Measurements from ENCODE around the gene NR2F1-AS1. TPM values are rescaled to one million over a fixed set of nuclear protein-coding genes. Genes with fewer than 3 reads are reported as not detected.
"Not testable (repeated sequence)": the region's sequence is repeated elsewhere in the genome, so short reads cannot be mapped to it uniquely, and the experiment has no call there.

The NR2F1-AS1 gene
- total RNA-seq, 2 experiments from 2014 or later: not detected

GRCh38 chr5:93572101-93572607 lies 8.9 kb downstream of the NR2F1-AS1 start:
- DNase-seq: no peak
- ATAC-seq (ENCODE audit: low read depth): no peak
- Mint-ChIP-seq H3K4me1 (peaks cover 11% of the 10 kb centered on the region), H3K27me3 (peaks cover 88% of the 10 kb centered on the region), H3K27ac (no peak overlapping the region), H3K4me3 (peak overlapping the region; percentile 39), H3K9me3 (no peaks in the 10 kb centered on the region), H3K36me3 (peaks cover 1% of the 10 kb centered on the region)
- POLR2A ChIA-PET: interaction anchor here (1.0 kb wide), 1 partner anchor 29 kb away, joined by 3 read pairs; no protein-coding TSS in a partner anchor

- H3K27ac Mint-ChIP-seq: peak overlapping the region; percentile 40
- H3K4me1 Mint-ChIP-seq: peaks cover 11% of the 10 kb centered on the region
- POLR2A ChIA-PET: interaction anchor here (1.0 kb wide), 1 partner anchor 30 kb away, joined by 3 read pairs; no protein-coding TSS in a partner anchor
- H3K4me3 Mint-ChIP-seq: peak overlapping the region; percentile 39
- no peak for ATAC-seq (ENCODE audit: low read depth)
- H3K36me3 Mint-ChIP-seq: peaks cover 1% of the 10 kb centered on the region
- H3K27me3 Mint-ChIP-seq: peaks cover 87% of the 10 kb centered on the region
- DNase-seq: no peak
- H3K9me3 Mint-ChIP-seq: no peaks in the 10 kb centered on the region
These were observed 9.7 kb downstream of the NR2F1-AS1 start for GRCh38 chr5:93571114-93571949.

DNA sequence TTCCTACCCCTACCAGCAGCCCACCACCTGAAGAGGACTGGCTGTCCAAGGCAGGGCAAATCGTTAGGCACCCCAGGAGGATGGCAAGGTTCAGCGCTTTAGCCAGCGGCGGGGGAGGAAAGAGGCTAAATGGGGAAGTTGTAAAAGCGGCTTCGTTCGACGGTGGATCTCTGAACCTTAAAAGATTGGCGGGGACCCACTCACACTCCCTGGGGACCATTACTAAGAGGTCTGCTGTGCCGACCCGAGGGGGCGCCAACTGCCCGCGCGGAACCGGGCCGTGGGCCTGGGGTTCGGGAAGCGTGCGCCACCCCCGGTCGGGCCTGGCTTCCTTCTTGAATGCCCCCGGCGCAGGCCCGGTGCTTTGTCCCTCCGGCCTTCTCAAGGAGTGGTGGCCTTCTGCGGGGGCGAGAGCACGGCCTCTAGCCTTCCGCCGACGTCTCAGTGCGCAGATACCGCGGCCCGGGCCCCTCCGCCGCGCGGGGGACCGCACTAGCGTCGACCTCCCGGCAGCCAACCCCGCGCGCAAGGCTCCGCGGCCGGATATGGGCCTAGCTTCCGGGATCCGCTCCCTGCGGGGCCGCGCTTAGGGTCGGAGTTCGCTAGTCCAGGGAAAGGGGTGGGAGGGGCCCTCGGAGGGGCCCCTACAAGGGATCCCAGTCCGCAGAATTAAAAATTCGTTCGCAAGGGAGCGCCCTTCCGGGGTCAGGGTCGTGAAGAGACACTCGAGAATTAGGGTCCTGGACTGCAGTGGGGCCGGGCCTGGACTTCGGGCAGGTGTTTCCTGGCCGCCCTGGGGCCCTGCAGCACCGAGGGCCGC lies 10.5 kb downstream of the NR2F1-AS1 start:
- H3K27ac Mint-ChIP-seq: no peak overlapping the region
- POLR2A ChIA-PET: no interaction called here
- H3K4me3 Mint-ChIP-seq: peak overlapping the region; percentile 30
- DNase-seq (no peak), ATAC-seq (ENCODE audit: low read depth) (peak; percentile 66)
- peaks cover 1% of the 10 kb centered on the region for H3K36me3 Mint-ChIP-seq
- H3K27me3 Mint-ChIP-seq: peaks cover 82% of the 10 kb centered on the region
- peaks cover 11% of the 10 kb centered on the region for H3K4me1 Mint-ChIP-seq
- H3K9me3 Mint-ChIP-seq: no peaks in the 10 kb centered on the region

DNA sequence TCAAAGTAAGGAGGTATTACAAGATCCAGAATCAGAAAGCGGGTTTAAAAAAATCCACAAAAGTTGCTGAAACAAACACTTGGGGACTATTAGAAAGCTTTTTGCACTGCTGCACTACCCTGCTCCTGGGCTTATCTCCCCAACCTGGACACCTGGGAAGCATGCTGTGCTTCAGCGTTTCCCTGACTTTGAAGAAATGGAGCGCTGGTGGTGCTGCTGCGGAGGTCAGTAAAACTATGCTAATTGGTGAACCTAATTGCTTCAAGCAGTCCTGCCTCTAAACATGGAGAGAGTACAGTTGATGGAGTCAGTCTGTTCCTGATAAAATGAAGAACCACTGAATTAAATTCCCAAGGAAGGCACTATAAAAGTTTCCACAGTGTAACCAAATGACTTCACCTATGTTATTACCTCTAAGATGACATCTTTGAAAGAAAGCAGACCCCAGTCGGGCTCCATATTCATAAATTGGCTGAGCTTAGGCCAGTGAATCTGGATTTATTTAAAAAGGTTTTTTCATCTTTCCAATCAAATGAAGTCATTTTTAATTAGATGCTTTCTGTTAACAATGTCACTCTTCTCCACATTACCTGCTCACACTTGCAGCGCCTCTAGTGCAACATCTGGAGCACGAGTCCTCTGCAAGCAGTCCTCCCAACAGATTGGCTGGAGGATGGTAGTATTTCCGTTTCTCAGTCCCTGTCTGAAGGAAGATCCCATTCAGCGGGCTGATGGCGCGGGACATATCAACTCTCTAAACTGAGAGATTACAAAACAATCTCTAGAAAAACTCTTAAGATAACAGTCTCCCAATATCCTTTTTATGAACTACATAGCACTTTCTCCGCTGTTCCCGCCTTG lies 11.5 kb downstream of the NR2F1-AS1 start:
- POLR2A ChIA-PET: no interaction called here
- H3K4me1 Mint-ChIP-seq: peaks cover 11% of the 10 kb centered on the region
- no peak overlapping the region for H3K27ac Mint-ChIP-seq
- H3K4me3 Mint-ChIP-seq: no peak overlapping the region
- ATAC-seq (ENCODE audit: low read depth) (no peak), DNase-seq (no peak)
- H3K9me3 Mint-ChIP-seq: no peaks in the 10 kb centered on the region
- H3K36me3 Mint-ChIP-seq: peaks cover 1% of the 10 kb centered on the region
- peaks cover 72% of the 10 kb centered on the region for H3K27me3 Mint-ChIP-seq

GRCh38 chr5:93567424-93567823 lies 13.6 kb downstream of the NR2F1-AS1 start:
- POLR2A ChIA-PET: no interaction called here
- H3K9me3 Mint-ChIP-seq: peaks cover 1% of the 10 kb centered on the region
- no peak overlapping the region for H3K4me3 Mint-ChIP-seq
- no peaks in the 10 kb centered on the region for H3K36me3 Mint-ChIP-seq
- ATAC-seq (ENCODE audit: low read depth) (no peak), DNase-seq (no peak)
- peaks cover 51% of the 10 kb centered on the region for H3K27me3 Mint-ChIP-seq
- H3K4me1 Mint-ChIP-seq: peaks cover 7% of the 10 kb centered on the region
- H3K27ac Mint-ChIP-seq: no peak overlapping the region

DNA sequence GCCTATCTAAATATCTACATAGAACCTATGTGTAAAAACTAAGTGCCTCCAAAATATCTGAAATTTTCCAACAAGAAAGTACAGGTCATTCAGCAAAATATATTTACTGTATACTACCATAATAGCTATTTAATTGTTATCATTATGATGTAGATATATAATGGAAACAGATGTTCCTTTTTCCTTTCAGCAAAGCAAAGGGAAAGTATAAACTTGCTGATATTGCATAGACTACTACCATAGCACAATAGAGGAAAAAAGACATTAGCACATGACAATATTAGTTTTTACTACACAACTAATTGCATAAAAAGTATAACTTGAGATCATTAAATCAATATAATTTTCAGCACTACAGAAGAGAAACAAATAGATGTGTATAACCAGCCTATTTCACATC lies 14.9 kb downstream of the NR2F1-AS1 start:
- H3K27me3 Mint-ChIP-seq: peaks cover 38% of the 10 kb centered on the region
- POLR2A ChIA-PET: no interaction called here
- H3K27ac Mint-ChIP-seq: no peak overlapping the region

DNA sequence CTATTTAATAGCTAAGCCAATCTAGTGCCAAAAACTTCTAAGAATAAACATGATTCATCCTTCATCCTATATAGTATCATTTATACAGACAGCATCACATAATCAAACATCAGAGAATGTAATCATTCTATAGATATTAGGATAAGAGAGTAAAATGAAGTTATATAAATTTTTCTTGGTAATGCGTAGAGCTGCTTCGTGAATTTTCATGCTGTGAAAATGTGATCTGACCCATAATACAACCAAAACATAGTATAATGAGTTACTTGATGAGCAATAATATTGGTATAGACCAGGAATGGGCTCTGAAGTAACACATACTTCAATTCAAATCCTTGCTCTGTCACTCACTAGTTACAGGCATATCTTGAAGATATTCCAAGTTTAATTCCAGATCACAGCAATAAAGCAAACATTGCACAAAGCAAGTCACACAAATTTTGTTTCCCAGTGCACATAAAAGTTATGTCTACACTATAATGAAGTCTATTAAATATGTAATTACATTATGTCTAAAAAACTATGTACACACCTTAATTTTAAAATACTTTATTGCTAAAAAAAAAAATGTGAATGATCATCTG lies 23.9 kb downstream of the NR2F1-AS1 start:
- no peak for ATAC-seq (ENCODE audit: low read depth)
- H3K4me1 Mint-ChIP-seq: no peaks in the 10 kb centered on the region
- no peaks in the 10 kb centered on the region for H3K36me3 Mint-ChIP-seq
- POLR2A ChIA-PET: no interaction called here
- H3K27ac Mint-ChIP-seq: no peak overlapping the region
- DNase-seq: no peak
- no peak overlapping the region for H3K4me3 Mint-ChIP-seq
- H3K9me3 Mint-ChIP-seq: peaks cover 1% of the 10 kb centered on the region
- H3K27me3 Mint-ChIP-seq: peaks cover 18% of the 10 kb centered on the region

More for the DNA sequence above, 14.9 kb downstream of the NR2F1-AS1 start:
- H3K9me3 Mint-ChIP-seq: peaks cover 1% of the 10 kb centered on the region
- H3K4me3 Mint-ChIP-seq: no peak overlapping the region
- no peaks in the 10 kb centered on the region for H3K36me3 Mint-ChIP-seq
- H3K4me1 Mint-ChIP-seq: no peaks in the 10 kb centered on the region
- ATAC-seq (ENCODE audit: low read depth) (no peak), DNase-seq (no peak)

- H3K27me3 Mint-ChIP-seq; ATAC-seq (ENCODE audit: low read depth); H3K36me3 Mint-ChIP-seq; H3K27ac Mint-ChIP-seq; POLR2A ChIA-PET; DNase-seq; H3K9me3 Mint-ChIP-seq; H3K4me1 Mint-ChIP-seq; H3K4me3 Mint-ChIP-seq: not testable (repeated sequence)
These were observed 31.4 kb downstream of the NR2F1-AS1 start for GRCh38 chr5:93549594-93549993.

- Mint-ChIP-seq H3K9me3 (peaks cover 2% of the 10 kb centered on the region), H3K4me3 (no peak overlapping the region), H3K27me3 (peaks cover 12% of the 10 kb centered on the region), H3K36me3 (no peaks in the 10 kb centered on the region), H3K4me1 (no peaks in the 10 kb centered on the region), H3K27ac (no peak overlapping the region)
- POLR2A ChIA-PET: no interaction called here
- DNase-seq: no peak
- no peak for ATAC-seq (ENCODE audit: low read depth)
These were observed 35.1 kb downstream of the NR2F1-AS1 start for GRCh38 chr5:93545872-93546271.

GRCh38 chr5:93532370-93532769 lies 48.6 kb downstream of the NR2F1-AS1 start:
- Mint-ChIP-seq H3K9me3 (no peaks in the 10 kb centered on the region), H3K27me3 (no peaks in the 10 kb centered on the region), H3K36me3 (no peaks in the 10 kb centered on the region), H3K4me3 (no peak overlapping the region), H3K4me1 (no peaks in the 10 kb centered on the region), H3K27ac (no peak overlapping the region)
- DNase-seq (no peak), ATAC-seq (ENCODE audit: low read depth) (no peak)
- POLR2A ChIA-PET: no interaction called here

- H3K36me3 Mint-ChIP-seq; H3K27ac Mint-ChIP-seq; H3K9me3 Mint-ChIP-seq; H3K4me1 Mint-ChIP-seq; POLR2A ChIA-PET; ATAC-seq (ENCODE audit: low read depth); DNase-seq; H3K4me3 Mint-ChIP-seq; H3K27me3 Mint-ChIP-seq: not testable (repeated sequence)
These were observed 59.2 kb downstream of the NR2F1-AS1 start for GRCh38 chr5:93521815-93522214.

DNA sequence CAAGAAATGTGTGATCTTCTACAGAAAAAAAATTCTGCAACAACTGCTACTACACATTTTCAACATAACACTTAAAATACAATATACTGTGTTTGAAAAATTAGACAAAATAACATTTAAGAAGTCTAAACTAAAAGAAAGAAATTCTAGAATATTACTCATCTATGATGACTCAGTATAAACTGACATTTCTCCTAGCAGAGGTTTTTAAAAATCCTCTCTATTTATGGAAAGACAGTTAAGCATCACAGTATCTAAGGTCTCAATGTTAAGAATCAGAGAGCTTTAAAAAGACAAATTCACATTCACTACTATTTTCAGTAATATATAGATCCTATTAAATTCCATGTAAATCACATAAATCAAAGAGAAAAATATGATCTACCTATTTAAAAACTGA lies 61.3 kb downstream of the NR2F1-AS1 start:
- Mint-ChIP-seq H3K27me3 (no peaks in the 10 kb centered on the region), H3K4me3 (no peak overlapping the region), H3K9me3 (peaks cover 2% of the 10 kb centered on the region), H3K4me1 (no peaks in the 10 kb centered on the region), H3K27ac (no peak overlapping the region), H3K36me3 (no peaks in the 10 kb centered on the region)
- no peak for ATAC-seq (ENCODE audit: low read depth)
- POLR2A ChIA-PET: no interaction called here
- no peak for DNase-seq

- H3K4me1 Mint-ChIP-seq: no peaks in the 10 kb centered on the region
- H3K9me3 Mint-ChIP-seq: peaks cover 2% of the 10 kb centered on the region
- POLR2A ChIA-PET: no interaction called here
- ATAC-seq (ENCODE audit: low read depth) (no peak), DNase-seq (no peak)
- H3K27ac Mint-ChIP-seq: no peak overlapping the region
- H3K36me3 Mint-ChIP-seq: no peaks in the 10 kb centered on the region
- no peak overlapping the region for H3K4me3 Mint-ChIP-seq
- H3K27me3 Mint-ChIP-seq: peaks cover 2% of the 10 kb centered on the region
These were observed 63.2 kb downstream of the NR2F1-AS1 start for GRCh38 chr5:93517828-93518227.
